IMR-90 (cell line): Measurements from ENCODE around the gene RNF144B. TPM values are rescaled to one million over a fixed set of nuclear protein-coding genes. Genes with fewer than 3 reads are reported as not detected.

Experiments used
- ATAC-seq: fragments of 200-7000 bp; cut with Tn5 transposase; 2 replicates; pipeline ENCODE4 v1.9.1; 2020; ENCODE audit warnings: low read depth, mild to moderate bottlenecking, moderate library complexity
- BruUV-seq: library from RNA; stranded (reverse); fragments of 400-500 nt; replicated peaks from 2 replicates; lab custom pipeline; 2021; lab: Mats Ljungman, UMichigan
- CTCF ChIA-PET: fragments of 300-600 bp; formaldehyde crosslinking; extraction: SDS; loops from one replicate; lab custom pipeline; 2021; ENCODE audit warnings: antibody characterized with exemption; lab: Yijun Ruan, JAX
- POLR2A ChIA-PET: fragments of 300-600 bp; sonication (Branson Sonifier 250); formaldehyde crosslinking; loops from one replicate; lab custom pipeline; 2022; ENCODE audit warnings: antibody characterized with exemption; ENCODE audit not compliant: unreplicated experiment; lab: Charles Lee
- DNase-seq: peaks from one replicate; pipeline ENCODE4 v3.0.0; 2013
- H2AFZ ChIP-seq: replicated peaks from 2 replicates; pipeline ENCODE3; 2013; ENCODE audit warnings: low read length, mild to moderate bottlenecking; ENCODE audit not compliant: poor library complexity
- H2AK5ac ChIP-seq: 2 replicates; pipeline ENCODE4 v1.6.1; 2013; ENCODE audit warnings: low read depth, low read length, inconsistent platforms
- H2AK9ac ChIP-seq: replicated peaks from 2 replicates; pipeline ENCODE3; 2013; ENCODE audit warnings: mild to moderate bottlenecking, low read depth, low read length, moderate library complexity; ENCODE audit not compliant: poor library complexity
- H2BK120ac ChIP-seq: 2 replicates; pipeline ENCODE4 v1.6.1; 2013; ENCODE audit warnings: low read depth, low read length, inconsistent platforms
- H2BK15ac ChIP-seq: 3 replicates; pipeline ENCODE4 v1.6.1; 2013; ENCODE audit warnings: low read depth, low read length, inconsistent platforms
- H2BK20ac ChIP-seq: 2 replicates; pipeline ENCODE4 v1.6.1; 2013; ENCODE audit warnings: low read depth, mild to moderate bottlenecking, inconsistent platforms, low read length, moderate library complexity
- H2BK5ac ChIP-seq: 2 replicates; pipeline ENCODE4 v1.6.1; 2013; ENCODE audit warnings: mild to moderate bottlenecking, low read depth, low read length, inconsistent platforms; ENCODE audit not compliant: poor library complexity, severe bottlenecking
- H3K14ac ChIP-seq: replicated peaks from 2 replicates; pipeline ENCODE4 v1.6.1; 2013; ENCODE audit warnings: low read depth, low read length, inconsistent platforms
- H3K18ac ChIP-seq: 2 replicates; pipeline ENCODE4 v1.6.1; 2013; ENCODE audit warnings: low read depth, low read length, control low read depth
- H3K23ac ChIP-seq: 2 replicates; pipeline ENCODE4 v1.6.1; 2013; ENCODE audit warnings: low read depth, low read length, inconsistent platforms
- H3K27ac ChIP-seq: 2 replicates; pipeline ENCODE4 v1.5.1; 2013; ENCODE audit warnings: mild to moderate bottlenecking, control low read depth, low read length; ENCODE audit not compliant: insufficient read depth
- H3K27me3 ChIP-seq: 2 replicates; pipeline ENCODE4 v1.6.1; 2013; ENCODE audit warnings: low read length; ENCODE audit not compliant: control insufficient read depth, insufficient read depth
- H3K36me3 ChIP-seq: 2 replicates; pipeline ENCODE4 v1.6.1; 2013; ENCODE audit warnings: low read length, mixed read lengths; ENCODE audit not compliant: control insufficient read depth, insufficient read depth
- H3K4ac ChIP-seq: 2 replicates; pipeline ENCODE4 v1.6.1; 2013; ENCODE audit warnings: low read depth, low read length, inconsistent platforms
- H3K4me1 ChIP-seq: 2 replicates; pipeline ENCODE4 v1.6.1; 2013; ENCODE audit warnings: low read length, mixed read lengths; ENCODE audit not compliant: control insufficient read depth, insufficient read depth
- H3K4me2 ChIP-seq: 2 replicates; pipeline ENCODE4 v1.6.1; 2013; ENCODE audit warnings: low read depth, mild to moderate bottlenecking, control low read depth, low read length, moderate library complexity
- H3K4me3 ChIP-seq: 2 replicates; pipeline ENCODE4 v1.5.1; 2013; ENCODE audit warnings: low read depth, mild to moderate bottlenecking, control low read depth, low read length, moderate library complexity; ENCODE audit not compliant: insufficient read depth
- H3K56ac ChIP-seq: 2 replicates; pipeline ENCODE4 v1.6.1; 2013; ENCODE audit warnings: low read length, inconsistent platforms; ENCODE audit not compliant: insufficient read depth; ENCODE audit errors: extremely low read depth
- H3K79me1 ChIP-seq, 2 experiments: 2 replicates each; pipeline ENCODE4 v1.6.1; 2013; ENCODE audit warnings: low read length in 2 of 2, inconsistent platforms in 1 of 2, low read depth in 1 of 2
- H3K9ac ChIP-seq: 2 replicates; pipeline ENCODE4 v1.6.1; 2013; ENCODE audit warnings: low read depth, low read length, control low read depth
- H3K9me1 ChIP-seq: 2 replicates; pipeline ENCODE4 v1.6.1; 2013; ENCODE audit warnings: low read length, inconsistent platforms; ENCODE audit not compliant: insufficient read depth
- H3K9me3 ChIP-seq: 2 replicates; pipeline ENCODE4 v1.6.1; 2013; ENCODE audit warnings: low read length; ENCODE audit not compliant: control insufficient read depth, insufficient read depth
- H4K20me1 ChIP-seq: 2 replicates; pipeline ENCODE4 v1.6.1; 2013; ENCODE audit warnings: low read length, inconsistent platforms; ENCODE audit not compliant: insufficient read depth
- H4K5ac ChIP-seq: 2 replicates; pipeline ENCODE4 v1.6.1; 2013; ENCODE audit warnings: mild to moderate bottlenecking, low read depth, low read length, control low read depth
- H4K8ac ChIP-seq, 2 experiments: 2 replicates each; pipeline ENCODE4 v1.6.1; 2013; ENCODE audit warnings: low read depth in 2 of 2, low read length in 2 of 2, control low read depth in 1 of 2, inconsistent platforms in 1 of 2
- H4K91ac ChIP-seq: 2 replicates; pipeline ENCODE4 v1.6.1; 2013; ENCODE audit warnings: low read depth, low read length, inconsistent platforms; ENCODE audit not compliant: insufficient read depth
- CHD1 ChIP-seq: IDR thresholded peaks from 2 replicates; pipeline ENCODE4 v1.6.1; 2012; ENCODE audit warnings: low read depth, low read length, improper control_type of control experiment
- NFE2L2 ChIP-seq: fragments of 150-350 bp; IDR thresholded peaks from 2 replicates; pipeline ENCODE4 v1.6.1; 2016; ENCODE audit warnings: low read depth, mild to moderate bottlenecking, low read length
- RAD21 ChIP-seq: IDR thresholded peaks from 2 replicates; pipeline ENCODE4 v1.6.1; 2012; ENCODE audit warnings: low read length, improper control_type of control experiment
- RCOR1 ChIP-seq: IDR thresholded peaks from 2 replicates; pipeline ENCODE4 v1.6.1; 2012; ENCODE audit warnings: mild to moderate bottlenecking, low read length, improper control_type of control experiment; ENCODE audit not compliant: insufficient replicate concordance
- RFX5 ChIP-seq: IDR thresholded peaks from 2 replicates; pipeline ENCODE4 v1.8.0; 2012; ENCODE audit warnings: low read depth, mild to moderate bottlenecking, low read length, moderate library complexity
- dilution Hi-C: fragments of 300-500 bp; cut with HindIII; formaldehyde crosslinking; loops from one replicate; pipeline ENCODE4 v1.14.3; 2018; ENCODE audit warnings: low sequenced_read_pairs; ENCODE audit not compliant: unreplicated experiment
- in situ Hi-C: fragments of 300-500 bp; cut with MboI; formaldehyde crosslinking; loops from 3 replicates; pipeline ENCODE4 v1.14.3; 2019; ENCODE audit warnings: low sequenced_read_pairs, inconsistent platforms, mixed read lengths
- intact Hi-C: fragments of 100-400 bp; cut with micrococcal nuclease; formaldehyde crosslinking; loops from 2 replicates; pipeline ENCODE4 v1.10.0; 2022
- polyA plus RNA-seq, 3 experiments: library from polyadenylated mRNA; depleted of rRNA; stranded (reverse); fragments of >200 nt; gene quantifications; 2 replicates each; pipeline ENCODE4 v1.2.3, GENCODE V29; 2012; ENCODE audit warnings: low replicate concordance in 1 of 3
- total RNA-seq: library from RNA; depleted of rRNA; stranded (reverse); fragments of >200 nt; gene quantifications from 2 replicates; pipeline ENCODE4 v1.2.3, GENCODE V29; 2012

The RNF144B gene
- total and polyA plus RNA-seq, 2 of the 4 experiments (the other 2 are of a cell fraction): 0.44 to 2.7 TPM

DNA sequence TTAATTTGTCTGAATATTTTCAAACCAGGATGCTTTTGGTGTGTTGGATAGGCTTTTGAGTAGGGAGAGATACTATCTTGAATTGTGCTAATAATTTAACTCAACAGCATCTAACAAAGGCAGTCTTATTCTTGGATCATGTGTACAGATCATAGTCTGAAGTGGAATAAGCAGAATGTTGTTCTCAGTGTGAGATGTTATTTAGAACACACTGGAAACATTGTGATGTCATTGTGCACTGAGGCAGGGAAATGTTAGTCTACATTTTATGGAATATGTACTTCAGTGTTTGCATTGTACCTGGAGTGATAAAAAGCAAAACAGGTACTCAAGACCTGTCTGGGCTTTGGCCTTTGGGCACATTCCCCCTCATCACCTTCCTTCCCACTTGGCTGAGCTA lies 35.0 kb downstream of the RNF144B start:
- Histone ChIP-seq H2BK15ac (no peak overlapping the region), H3K9me3 (no peaks in the 10 kb centered on the region), H4K20me1 (no peaks in the 10 kb centered on the region), H3K18ac (no peak overlapping the region), H2BK120ac (no peak overlapping the region), H3K4ac (no peak overlapping the region), H2AK9ac (no peak overlapping the region), H3K36me3 (no peaks in the 10 kb centered on the region), H4K8ac (no peak overlapping the region), H2BK20ac (no peak overlapping the region), H3K27me3 (peaks cover 5% of the 10 kb centered on the region), H3K23ac (no peak overlapping the region), H3K4me2 (no peak overlapping the region), H2AFZ (no peak overlapping the region), H3K9me1 (no peaks in the 10 kb centered on the region), H3K9ac (no peak overlapping the region), H3K14ac (no peak overlapping the region), H3K79me1 (no peaks in the 10 kb centered on the region; a peak in 1 of 4 replicates), H4K5ac (no peak overlapping the region), H3K4me1 (no peaks in the 10 kb centered on the region), H3K4me3 (no peak overlapping the region), H3K56ac (no peak overlapping the region), H2AK5ac (no peak overlapping the region), H3K27ac (no peak overlapping the region), H4K91ac (no peak overlapping the region), H2BK5ac (no peak overlapping the region)
- no peak for TF ChIP-seq CHD1
- TF ChIP-seq RFX5: no peak
- no peak for TF ChIP-seq RCOR1
- TF ChIP-seq NFE2L2: no peak
- no peak for TF ChIP-seq RAD21
- intact Hi-C loops (no loop called here), dilution Hi-C loops (no loop called here), in situ Hi-C loops (no loop called here)
- BruUV-seq: no TSS peak
- DNase-seq: no peak
- POLR2A ChIA-PET: no interaction called here
- ATAC-seq: no peak
- CTCF ChIA-PET: no interaction called here
